Endometrial microvascular endothelial cells (primary cell): Measurements from ENCODE around the gene RPIA. TPM values are rescaled to one million over a fixed set of nuclear protein-coding genes. Genes with fewer than 3 reads are reported as not detected.

Experiments
- in situ Hi-C: cut with HindIII; loops from 2 replicates; pipeline ENCODE4 v1.10.0; 2017; ENCODE audit warnings: low sequenced_read_pairs, low pct_unique_long_range_greater_than_20kb; ENCODE audit errors: inconsistent ontology term
- total RNA-seq: library from RNA; depleted of rRNA; stranded (reverse); fragments of >200 nt; gene quantifications from one replicate; pipeline ENCODE4 v1.2.3, GENCODE V29; 2015; ENCODE audit errors: inconsistent ontology term

RPIA gene
- total RNA-seq, 1 donor from 2014 or later: 10.8 TPM

GRCh38 chr2:88680916-88681315 lies 10.6 kb upstream of the RPIA start:
- in situ Hi-C loops: no loop called here

- in situ Hi-C loops: no loop called here
Measured at GRCh38 chr2:88683160-88684021, 8.1 kb upstream of the RPIA start.

DNA sequence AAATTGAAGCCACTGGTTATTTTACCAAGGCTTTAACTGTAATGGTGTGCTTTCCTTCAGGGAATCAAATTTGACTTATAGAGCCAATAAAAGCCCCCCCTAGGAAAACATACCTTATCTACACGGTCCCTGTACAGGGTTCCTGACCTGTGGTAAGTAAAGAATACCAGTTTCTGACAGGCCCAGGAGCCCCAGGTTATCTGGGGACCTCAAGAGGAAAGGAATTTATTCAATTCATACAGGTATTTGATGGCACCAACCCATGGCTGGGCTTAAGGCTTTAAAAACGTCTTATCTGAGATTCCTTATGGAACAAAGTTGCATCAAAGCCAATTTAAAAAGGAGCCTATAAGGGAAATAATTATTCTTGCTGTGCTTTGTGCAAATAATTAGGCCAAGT lies 7.0 kb upstream of the RPIA start:
- in situ Hi-C loops: no loop called here

DNA sequence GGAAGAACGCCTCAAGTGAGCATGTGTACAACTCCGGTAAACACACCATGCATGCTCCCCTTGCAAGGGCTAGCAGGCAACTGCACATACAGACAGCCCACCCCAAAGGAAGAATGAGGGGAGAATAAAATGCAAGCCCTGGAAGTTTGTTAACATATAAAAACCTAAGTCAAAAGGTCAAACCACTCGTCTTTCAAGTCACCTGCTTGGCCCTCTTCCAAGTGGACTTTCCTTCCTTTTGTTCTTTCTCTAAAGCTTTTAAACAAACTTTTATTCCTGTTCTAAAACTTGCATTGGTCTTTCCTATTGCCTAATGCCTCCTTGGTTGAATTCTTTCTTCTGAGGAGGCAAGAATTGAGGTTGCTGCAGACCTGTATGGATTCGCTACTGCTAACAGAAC lies 5.2 kb upstream of the RPIA start:
- in situ Hi-C loops: no loop called here

- in situ Hi-C loops: no loop called here
Measured at GRCh38 chr2:88687384-88687783, 4.1 kb upstream of the RPIA start.

DNA sequence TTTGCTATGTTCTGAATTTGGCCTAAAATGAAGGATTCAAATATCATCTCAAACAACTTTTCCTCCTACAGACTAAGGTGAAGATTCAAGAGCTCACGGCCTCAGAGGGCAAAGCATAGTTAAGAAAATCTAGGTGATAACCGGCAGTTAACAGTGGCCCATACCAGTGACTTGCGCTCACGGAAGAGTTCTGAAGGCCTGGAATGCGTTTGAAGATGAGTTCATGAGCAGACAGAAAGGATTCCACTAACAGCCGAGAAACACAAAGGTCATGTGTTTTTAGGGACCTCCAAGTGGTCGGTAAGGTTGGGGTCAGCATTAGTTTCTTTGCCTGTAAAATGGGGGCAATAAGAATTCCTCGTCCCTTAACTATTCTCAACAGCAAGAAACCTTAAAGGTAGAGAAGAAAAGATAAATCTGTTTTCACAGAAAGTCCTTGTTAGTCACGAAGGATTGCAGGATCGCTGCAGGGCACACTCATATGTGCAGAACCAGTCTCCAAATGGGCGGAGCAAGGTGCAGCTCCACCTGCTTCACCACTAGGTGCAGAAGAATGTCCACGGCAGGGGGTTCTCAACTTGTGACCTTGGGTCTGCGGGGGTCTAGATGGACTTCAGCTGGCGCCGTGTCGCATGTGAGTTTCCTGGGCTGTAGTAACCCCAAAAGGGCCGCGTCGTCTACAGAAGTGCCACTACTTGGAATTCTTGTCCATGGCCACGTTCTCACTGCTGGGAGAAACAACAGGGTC lies 708 bp upstream of the RPIA start:
- in situ Hi-C loops: no loop called here

GRCh38 chr2:88692187-88692586 lies 714 bp downstream of the RPIA start:
- in situ Hi-C loops: no loop called here

GRCh38 chr2:88693911-88694414 lies 2.5 kb downstream of the RPIA start:
- in situ Hi-C loops: no loop called here

- in situ Hi-C loops: no loop called here
Measured at GRCh38 chr2:88696611-88697010, 5.1 kb downstream of the RPIA start.

DNA sequence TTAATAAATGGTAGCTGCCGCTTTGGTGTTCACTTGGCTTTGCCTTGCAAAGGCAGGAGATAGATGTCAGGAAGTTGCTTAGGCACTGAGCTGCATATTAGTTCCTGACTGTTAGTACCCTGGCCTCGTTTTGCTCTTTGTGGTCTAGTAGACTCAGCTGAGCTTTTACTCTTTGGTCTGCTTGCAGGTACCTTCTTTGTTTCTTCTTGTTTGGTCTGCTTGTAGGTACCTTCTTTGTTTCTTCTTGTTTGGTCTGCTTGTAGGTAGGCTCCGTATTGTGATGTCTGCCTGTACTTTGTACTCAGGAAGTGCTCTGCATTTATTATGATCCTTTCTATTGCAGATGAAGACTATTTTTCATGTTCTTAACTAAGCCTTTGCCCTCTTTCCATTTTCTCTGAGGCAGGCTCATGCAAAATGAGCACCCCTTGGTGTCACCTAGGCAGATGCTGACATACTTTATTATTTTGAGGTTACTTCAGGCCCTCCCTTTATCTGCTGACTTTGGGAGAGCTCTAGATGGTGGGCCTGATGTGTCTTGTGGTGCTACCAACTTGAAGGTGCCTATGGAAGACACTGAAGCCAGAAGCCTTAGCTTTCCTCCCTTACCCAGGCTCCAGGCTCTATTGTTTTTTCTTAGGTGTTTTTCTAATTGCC lies 6.0 kb downstream of the RPIA start:
- in situ Hi-C loops: no loop called here

GRCh38 chr2:88698027-88698413 lies 6.5 kb downstream of the RPIA start:
- in situ Hi-C loops: no loop called here

DNA sequence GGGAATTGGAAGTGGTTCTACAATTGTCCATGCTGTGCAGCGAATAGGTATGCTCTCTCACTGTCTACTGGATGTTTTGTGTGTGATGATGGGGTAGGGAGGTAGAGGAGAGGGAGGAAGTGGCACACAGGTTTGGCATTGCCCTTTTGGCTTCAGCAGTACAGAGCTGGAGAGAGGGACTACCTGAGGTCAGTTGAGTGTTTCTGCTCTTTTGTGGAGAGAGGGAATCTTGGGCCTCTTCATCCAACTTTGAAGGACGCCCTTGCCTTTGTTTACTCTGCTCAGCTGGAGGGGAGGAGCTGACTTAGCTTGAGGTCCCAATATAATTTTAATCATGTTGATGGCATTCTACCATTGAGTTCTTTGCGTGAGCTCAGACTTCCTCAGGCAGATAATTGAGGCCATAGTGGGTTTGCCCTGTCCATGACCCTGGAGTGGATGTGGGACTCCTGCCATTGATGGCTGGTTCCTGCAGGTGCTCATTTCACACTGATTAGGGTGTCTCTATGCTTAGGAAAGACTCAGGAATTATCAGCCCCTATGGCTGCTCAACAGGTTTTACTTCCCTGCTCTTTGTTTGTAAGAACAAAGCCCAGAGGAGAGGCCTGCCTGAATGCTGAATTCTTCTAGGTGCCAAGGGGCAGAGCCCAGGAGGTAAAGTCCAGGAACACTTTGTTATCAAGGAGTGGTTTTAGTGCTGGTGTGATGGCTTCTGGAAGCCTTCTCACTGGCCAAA lies 7.2 kb downstream of the RPIA start:
- in situ Hi-C loops: no loop called here

DNA sequence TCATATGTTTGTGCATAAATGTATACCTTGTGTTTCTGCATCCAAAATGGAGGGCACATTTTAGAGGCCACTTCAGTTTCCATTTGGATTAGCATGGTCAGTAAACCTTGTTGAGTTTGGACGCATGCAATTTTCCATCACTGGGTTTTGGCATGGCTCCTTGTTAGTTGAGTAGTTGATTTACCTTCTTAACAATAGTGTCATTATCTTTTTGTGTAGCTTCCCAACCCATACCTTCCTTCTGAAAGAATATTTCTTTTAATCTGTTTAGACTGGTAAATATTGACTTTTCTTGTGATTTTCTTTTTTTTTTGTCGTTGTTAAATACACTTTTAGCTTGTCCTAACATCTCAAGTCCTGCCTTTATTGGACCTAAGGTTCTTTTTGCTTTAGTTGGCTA lies 15.5 kb downstream of the RPIA start:
- in situ Hi-C loops: no loop called here

GRCh38 chr2:88709181-88709631 lies 17.7 kb downstream of the RPIA start:
- in situ Hi-C loops: no loop called here

DNA sequence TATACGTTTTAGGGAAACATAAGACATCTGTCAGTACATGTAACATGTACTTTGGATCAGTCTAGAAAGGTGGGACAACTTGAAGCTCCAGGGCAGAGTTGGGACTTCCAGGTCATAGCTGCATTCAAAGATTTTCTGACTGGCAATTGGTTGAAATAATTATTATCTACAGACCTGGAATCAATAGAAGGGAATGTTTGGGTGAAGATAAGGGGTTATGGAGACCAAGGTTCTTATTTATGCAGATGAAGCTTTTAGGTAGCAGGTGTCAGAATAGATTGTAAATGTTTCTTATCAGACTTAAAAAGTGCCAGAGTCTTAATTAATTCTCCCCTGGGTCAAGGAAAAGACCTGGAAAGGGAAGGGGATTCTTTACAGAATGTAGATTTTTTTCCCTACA lies 19.8 kb downstream of the RPIA start:
- in situ Hi-C loops: no loop called here

DNA sequence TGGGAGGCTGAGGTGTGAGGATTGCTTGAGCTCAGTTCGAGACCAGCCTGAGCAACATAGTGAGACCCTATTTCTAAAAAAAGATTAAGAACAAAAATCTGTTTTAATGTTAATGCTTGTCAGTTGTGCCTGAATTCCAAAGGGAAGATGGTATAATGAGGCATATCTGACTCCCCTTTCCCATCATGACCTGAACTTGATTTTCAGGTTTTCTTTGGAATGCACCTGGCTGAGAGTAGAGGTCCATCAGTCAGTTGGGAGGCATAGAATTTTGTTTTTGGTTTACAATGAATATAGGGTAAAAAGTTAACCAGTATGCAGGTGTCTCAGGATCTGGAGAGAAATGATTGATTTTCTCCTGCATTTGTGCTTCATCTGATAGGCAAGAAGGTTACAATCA lies 20.4 kb downstream of the RPIA start:
- in situ Hi-C loops: no loop called here

DNA sequence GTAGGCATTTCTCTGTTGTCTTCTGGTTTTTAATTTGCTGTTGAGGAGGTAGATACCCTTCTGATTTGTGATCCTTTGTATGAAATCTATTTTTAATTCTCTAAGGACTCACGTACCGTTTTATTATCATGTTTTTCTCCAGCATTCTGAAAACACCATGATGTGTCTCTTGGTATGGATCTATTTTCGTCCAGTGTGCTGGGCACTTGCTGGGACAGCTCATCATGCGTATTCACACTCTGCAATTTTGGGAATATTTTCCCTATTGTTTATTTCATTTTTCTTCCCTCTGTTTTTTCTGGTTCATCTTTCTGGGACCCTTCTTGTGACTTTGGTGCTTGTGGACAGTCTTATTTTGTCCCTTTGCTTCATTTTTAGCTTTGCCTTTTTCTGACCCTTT lies 21.9 kb downstream of the RPIA start:
- in situ Hi-C loops: no loop called here

- in situ Hi-C loops: no loop called here
Measured at GRCh38 chr2:88714667-88715066, 23.2 kb downstream of the RPIA start.

- in situ Hi-C loops: no loop called here
Measured at GRCh38 chr2:88720399-88720798, 28.9 kb downstream of the RPIA start.
